NCI-H345 treated with DMSO at 0.1 percent for 48 hours (cell line): ENCODE data around the gene CLIC1.

Source experiments
- DNase-seq: peaks from one replicate; lab custom pipeline; 2025; ENCODE audit not compliant: unreplicated experiment; lab: John Stamatoyannopoulos, UW

Gene CLIC1

DNA sequence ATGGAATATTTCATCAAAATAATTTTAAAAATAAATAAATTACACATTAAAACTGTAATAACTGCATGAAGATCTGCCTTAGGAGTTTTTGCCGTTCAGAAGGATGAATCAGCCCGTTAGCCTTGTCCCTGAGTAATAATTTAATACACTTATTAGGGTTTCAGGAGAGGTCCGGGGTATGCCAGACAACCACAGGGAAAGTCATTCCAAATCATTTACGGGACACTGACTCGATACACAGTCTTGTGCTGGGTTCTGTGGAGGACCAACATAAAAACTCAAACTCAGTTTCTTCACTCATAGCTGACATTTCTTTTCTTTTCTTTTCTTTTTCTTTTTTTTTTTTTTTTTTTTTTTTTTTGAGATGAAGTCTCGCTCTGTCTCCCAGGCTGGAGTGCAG is 30.4 kb downstream of the CLIC1 start:
- DNase-seq = no peak

DNA sequence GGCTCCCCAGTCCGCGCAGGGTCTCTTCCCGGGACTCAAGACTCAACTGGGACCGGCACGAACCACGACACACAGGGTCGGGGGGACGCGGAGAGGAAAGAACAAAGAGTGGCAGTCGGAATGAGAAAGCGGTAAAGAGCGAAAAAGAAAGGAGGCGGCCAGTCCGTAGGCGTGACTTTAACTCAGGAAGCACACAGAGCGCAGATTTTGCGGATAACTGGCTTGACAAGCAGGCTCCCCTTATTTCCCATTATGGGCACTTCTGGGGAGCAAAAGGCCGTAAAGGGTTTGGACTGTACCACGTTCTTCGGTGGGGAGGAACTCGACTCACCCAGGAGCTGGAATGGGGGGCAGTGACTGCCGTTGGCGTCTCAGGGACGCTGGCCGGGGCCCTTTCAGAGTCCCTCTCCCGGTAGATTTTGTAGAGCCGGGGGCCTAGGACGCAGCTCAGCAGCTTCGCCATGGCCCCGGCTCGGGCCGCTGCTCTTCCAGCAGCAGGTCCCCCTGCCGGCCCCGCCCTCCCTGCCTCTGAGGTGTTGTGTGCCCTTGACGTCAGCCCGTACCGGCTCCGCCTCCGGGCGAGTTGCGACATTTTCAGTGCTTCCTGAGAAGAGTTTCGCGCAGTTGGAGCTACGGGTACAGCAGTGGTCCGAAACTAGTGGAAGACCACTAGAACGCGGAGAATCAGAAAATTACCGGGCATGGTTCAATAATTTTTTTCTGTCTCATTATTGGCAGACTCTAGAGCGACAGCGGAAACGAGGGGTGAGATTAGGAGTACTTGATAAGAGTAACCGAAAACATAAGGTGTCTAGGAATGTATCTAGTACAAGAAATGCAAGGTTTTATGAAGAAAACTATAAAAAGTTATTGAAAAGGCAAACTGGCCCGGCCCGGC is 33.3 kb downstream of the CLIC1 start, which contains the start of gene ABHD16A:
Gene ABHD16A, minus strand, starts transcription at position 506 of the 898 bp plus-strand sequence. Its CDS starts 43 bp downstream, at position 463.
- DNase-seq = peak; percentile 94

DNA sequence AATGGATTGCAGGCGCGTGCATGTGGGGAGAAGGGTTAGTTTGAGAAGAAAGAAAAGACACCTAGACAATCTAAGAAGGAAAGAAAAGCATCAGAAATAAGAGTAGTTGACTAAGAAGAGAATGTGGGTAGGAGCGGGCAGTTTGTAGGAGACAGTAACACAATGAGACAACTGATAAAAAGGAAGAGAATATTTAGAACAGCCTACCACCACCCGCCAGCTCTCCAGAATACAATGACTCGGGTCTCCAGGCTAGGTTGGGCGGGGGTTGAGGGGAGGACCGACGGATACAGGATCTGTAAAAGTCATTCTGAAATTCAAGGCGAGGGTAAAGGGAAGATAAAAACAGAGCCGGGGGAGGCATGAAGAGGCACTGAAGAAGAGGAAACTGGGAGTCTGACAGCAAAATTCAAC is 33.9 kb downstream of the CLIC1 start:
- DNase-seq = no peak

DNA sequence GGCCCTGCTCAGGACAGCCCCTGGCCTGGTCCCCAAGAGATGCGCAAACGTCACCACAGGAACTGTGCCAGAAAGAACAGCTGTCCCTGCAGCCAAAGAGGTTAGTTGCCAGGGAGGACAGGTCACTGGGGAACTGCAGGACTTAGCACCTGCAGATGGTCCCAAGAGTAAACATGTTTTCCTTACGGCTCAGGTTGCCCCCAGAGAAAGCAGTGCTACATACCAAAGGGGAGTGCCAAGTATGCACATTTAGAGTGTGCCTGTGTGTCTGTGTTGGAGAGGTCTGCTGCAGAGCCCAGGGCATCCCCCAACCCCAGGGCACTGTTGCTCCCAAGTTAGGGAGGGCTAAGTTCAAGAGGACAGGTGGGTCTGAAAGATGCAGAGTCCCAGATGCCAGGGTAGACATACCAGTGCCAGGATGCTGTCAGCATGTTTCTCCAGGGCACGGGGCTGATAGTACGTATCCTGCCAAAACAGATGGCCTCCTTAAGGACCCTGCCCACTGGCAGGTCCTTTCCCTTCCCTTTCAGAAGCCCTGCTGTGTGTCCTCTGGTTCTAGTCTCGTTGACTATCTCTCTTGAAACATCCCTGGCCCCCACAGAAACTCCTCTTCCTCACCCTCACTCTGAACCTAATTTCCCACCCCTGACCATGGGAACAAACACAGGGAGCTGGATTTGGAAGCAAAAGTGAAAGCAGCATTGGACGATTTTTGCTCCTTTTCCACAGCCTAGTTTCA is 34.5 kb downstream of the CLIC1 start:
- no peak for DNase-seq

DNA sequence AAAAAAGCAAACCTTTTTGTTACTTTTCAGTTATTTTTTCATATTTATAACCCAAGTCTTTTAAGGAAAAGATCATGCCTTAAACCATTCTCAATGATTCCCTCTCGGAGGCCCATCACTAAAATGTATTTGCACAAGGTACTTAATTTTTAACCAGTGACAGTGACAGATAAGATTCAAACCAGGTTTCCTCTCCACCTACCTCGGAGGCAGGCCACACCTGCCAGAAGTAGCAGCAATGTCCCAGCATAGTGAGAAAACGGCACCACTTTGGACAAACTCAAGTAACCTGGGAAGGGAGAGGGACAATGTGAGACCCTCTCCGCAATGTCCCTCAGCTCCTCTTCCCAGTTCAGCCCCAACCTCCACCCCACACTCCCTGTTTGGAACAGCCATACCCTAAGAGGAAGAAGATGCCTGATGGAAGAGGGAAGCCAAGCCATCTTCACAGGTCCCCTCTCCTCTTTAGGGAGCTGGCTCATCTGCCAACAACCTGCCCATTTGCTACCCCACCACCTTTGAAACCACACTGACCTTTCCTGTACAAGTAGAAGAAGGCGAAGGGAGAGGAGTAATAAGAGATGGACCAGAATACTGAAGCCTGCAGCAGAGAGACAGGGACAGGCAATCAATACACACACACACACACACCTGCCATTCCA is 35.5 kb downstream of the CLIC1 start:
- no peak for DNase-seq

DNA sequence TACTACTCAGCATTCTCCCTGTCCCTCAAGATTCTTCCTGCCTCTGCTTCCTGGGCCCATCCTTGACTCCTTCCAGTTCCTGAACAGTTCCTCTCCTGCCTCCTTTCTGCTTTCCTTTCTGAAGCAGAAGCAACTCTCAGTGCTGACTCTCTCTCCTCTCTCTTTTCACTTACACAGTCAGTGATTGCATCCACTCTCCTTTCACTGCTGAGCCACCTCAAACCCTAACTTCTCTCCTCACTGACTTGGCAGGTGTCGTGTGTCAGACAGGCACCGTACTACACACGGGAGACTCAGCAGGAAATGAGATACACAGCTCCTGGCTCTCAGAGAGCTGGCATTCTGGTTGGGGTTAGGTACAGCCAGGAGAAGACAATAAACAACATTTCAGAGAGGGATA is 38.8 kb downstream of the CLIC1 start:
- no peak for DNase-seq

DNA sequence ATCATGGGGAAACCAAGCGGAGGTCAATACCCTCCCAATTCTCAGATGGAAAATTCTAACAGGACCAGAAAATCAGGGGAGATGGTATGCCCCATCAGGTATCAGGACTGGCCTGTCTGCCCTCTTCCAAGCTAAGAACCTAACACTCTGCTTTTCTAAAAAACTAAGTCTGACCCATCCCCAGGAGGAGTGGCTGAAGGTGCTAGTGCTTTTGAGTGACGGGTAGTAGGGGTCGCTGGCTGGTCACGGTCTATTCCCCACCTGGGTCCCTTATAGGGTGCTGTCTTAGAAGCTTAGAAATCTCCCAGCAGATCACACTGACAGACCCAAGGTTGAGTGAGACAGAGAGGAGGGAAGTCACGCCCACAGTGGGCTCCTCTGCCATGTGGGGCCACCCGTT is 42.8 kb downstream of the CLIC1 start:
- no peak for DNase-seq

DNA sequence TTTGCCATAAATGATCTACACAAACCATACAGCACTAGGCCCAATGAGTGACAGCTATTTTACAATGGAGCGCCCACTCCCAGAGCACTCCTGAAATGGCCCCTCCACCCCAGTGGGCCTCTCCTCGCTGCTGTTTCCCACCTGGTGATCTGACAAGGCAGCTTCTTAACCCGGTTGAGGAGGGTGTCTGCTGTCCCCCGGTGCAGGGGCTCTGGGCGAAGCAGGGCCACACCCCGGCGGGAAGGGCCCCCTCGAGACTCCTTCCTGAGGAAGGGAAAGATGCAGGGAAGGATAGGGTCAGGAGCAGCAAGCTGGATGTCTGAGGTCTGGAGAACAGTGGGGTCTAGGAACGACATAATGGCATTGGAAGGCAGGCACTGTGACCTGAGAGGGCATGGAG is 43.4 kb downstream of the CLIC1 start:
- no peak for DNase-seq

DNA sequence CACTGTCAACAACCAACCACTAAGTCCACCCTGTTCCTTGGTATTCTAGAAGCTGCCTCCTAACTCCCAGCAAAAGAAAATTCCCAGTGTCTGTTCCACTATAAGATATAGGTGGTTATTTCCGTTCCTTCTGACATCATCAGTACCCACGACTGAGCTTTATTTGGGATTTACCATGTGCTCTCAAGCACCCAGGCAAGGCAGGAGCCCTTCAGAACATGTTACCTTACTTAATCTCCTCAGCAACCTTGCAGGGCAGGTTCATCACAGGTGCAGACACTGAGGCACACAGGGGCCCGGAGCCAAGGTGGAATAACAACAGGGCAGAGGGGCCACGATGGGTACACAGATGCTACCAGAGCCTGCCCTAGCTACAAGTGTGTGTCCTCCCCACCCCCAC is 44.0 kb downstream of the CLIC1 start:
- no peak for DNase-seq

DNA sequence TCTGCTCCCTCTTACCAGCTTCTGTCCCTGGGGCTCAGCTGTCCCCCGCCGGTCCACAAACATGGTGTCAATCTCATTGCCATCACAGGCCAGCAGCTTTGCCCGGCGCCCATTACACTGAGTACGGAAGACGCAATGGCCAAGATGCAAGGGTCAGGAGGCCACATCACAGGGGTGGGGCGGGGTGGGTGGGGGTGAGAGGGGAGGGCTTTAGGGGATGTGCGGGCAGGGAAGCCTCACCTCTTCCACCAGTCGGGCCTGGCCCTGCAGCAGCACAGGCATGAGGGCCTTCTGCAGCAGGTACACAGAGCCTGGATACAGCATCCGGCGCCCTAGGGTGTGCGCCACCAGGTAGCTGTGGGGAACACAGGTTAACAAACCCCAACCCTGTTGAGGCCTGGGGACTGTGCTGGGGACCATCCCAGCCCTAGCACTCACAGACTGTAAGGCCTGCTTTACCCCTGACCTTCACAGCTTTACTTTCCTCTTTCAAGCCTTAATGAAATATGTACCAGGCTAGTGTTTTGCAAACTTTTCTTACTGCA is 44.7 kb downstream of the CLIC1 start:
- no peak for DNase-seq

DNA sequence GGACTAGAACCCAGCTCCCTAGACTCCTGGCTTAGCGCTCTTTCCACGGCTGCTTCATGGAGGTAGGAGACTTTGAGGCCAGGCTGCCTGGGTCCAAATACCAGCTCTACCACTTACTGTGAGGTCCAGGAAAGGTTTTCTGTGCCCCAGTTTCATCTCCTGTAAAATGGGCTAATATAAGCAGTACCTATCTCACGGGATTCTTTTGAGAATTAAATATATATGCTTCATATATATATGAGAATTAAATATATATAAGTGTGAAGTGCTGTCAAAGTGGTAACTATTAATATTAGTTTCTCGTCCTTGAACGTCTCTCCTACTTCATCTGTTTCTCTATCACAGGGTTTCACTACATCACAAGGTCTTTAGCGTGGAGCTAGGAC is 45.3 kb downstream of the CLIC1 start:
- no peak for DNase-seq

DNA sequence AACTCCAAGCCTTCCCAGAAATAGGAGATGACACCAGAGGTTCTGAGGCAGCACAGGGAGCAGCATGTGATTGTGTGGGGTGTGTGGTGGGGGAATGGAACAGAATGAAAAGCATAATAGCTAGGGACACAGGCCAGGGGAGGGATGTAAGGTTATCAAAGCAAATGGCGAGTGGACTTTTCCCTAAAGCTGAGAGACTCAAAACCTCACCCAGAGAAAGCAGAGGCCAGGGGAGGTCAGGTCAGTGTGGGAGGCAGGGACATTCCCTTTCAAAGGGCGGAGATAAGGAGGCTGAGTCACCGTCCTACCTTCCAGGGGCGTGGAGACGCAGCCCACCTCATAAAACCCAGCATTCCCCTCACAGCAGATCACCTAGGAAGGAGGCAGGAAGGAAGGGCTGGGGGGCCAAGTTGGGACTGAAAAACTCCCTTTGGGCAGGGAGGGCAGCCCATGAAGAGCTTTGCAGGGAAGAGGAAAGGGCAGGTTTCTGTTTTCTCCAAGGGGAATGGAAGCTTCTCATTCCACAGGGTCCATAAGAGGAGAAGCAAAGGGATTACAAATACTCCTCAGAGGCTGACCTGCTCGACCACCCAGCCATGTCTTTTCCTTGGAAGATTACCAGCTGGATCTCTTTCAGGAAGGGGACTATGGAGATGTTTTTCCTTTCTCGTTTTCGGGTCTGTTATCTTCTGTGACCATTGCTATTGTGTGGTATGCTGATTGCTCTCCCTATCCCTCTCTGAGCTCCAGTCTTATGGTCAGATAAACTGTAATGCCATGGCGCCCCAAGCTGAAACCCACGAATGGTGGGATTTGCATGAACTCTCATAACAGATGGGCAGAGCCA is 45.9 kb downstream of the CLIC1 start:
- DNase-seq = no peak

DNA sequence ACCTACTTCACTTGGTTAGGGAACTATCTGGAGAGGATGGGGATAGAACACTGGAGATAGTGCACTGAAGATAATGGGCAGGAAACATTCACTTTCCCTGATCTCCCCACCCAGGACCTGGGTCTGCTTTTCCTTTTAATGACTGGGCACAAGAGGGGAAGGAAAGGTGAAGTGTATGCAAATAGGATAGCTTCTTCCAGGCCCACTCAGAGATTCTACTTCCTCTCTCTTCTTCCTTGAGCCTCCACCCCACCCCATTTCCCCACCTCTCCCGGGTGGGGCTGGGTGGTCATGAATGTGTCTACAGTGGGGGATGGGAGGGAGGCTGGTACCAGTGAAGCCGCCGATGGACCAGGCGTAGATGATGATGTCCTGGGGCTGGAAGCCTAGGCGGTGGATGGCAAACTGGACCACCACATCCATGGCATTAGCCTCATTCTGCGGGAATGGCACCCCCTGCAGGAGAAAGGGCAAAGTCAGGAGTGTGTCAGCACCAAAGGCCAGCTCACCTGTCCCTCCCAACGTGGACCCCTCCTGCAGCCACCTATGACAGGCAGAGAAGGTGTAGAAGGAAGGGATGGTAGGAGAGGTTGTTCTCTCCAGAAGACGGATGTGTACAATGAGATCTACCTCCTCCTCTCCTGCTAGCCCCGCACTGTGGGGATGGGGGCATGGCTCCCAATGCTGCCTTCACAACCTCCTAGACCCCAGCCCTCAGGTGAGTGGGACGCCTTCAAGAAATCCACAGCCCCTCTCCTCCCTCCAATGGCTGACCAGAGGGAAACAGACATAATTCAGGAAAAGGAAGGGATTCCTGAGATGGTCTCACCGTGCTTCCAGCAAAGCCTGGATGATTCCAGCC is 46.9 kb downstream of the CLIC1 start:
- no peak for DNase-seq

DNA sequence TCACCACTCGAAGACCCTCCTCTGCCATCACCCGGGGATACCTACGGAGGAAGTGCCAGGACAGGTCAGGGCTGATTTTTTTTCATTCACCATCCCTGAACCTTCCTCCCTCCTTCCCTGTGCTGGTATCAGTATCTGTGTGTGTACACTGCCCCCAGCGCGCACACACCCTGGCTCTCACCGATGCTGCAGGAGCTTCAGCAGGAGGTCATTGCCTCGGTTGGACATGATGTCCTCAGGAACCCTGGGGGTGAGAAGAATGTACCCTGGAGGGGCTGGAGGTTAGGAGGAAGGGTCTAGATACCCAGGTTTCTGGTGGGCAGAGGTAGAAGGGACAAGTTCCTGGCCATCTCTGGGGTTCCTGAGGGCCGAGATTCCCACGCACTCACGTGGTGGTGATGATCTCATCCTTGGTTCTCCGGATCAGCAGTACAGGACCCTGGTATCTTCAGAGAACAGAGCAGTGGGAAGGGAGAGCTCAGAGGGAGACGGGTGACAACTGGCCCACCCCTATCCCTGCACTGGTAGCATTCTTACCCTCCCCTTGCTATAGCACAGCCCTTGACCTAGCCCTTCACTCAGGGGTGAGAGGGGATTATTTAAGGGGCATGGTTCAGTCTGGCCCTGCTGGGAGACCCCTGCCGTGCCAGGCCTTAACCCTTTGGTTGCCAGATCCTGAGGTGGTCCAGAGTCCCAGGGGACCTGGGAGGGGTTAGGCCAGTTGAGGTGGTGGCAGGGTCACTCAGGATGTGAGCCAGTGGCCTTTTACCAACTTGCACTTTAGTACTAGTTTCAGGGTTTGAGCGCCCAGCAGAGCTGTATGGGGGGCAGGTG is 48.3 kb downstream of the CLIC1 start:
- no peak for DNase-seq

DNA sequence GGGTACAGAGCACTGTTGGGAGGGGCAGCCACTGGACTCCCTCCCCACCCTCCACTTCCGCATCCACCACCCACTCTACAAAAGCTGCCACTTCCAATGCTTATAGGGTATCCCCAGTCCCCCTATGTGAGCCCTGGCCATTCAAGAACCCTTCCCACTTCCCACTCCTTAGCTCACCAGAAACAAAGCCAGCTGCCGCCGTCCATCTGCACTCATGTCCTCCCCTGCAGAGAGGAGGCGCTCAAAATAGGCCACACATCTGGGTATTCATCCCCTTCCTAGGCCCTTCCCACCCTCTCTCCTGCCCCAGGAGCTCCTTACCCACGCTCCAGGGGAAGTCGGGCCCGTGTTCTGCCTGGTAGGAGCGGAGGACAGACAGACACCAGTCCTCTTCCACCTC is 49.0 kb downstream of the CLIC1 start:
- DNase-seq = no peak

DNA sequence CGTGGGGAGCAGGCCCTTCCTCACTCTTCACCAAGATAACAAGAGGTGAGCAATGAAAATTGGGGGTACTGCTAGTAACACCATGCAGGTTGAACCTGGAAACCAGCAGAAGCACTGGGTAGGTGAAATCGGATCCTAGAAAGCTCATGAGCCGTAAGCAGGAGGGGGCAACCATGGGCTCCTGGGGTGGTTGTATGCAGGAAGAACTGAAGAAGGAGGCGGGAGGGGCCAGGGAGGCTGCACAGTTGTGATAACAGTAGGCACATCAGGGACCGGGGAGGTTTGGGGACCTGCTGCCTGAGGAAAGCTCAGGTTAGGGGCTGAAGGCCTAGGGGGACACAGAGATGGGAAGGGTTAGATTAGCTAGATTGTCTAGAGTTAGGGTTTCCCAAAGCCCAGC is 49.8 kb downstream of the CLIC1 start:
- no peak for DNase-seq

DNA sequence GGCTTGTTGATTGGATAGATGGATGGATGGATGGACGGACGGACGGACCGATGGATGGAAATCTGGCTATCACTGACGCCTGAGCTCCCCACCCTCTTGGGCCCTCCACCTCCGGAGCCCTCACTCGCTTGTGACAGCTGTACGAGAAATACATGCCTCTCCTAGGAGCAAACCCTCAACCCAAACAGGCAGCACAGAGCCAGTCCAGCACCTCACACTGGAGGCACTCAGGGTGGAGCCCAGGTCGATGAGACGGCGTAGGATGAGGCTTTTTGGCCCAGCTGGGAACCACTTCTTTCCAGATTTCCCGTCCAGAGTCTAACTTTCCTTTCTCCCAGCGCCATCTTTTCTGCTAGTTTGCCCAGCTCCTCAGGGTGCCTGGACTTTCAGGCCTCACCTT is 52.7 kb downstream of the CLIC1 start:
- no peak for DNase-seq

DNA sequence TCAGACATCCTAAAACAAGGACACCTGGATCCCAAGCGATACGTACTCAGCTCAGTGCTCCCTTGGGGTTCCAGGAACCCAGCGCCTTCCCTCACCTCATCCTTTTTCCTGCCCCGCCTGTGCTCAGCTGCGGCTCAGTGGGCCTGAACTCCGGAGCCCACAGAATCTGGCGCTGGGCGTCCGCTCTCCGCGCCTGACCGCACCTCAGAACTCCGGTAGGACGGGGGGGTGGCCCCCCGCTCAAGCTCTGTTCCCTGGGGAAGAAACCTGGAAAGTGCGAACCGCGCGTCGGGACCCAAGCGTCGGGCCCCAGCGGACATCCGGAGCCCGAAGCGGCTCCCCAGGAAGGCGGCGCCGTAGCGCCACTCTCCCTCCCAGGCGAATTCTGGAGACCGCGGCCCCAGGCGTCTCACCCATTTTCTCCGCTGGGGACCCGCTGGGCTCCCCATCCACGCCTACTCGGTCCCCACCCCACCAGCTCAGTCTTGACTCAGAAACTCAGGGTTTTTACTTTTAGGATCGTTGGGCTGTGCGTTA is 55.1 kb downstream of the CLIC1 start:
- DNase-seq = no peak
